ENCODE data around the gene SLC1A7.

The SLC1A7 gene

GRCh38 chr1:53143527-53143926 is 1.1 kb upstream of the SLC1A7 start:
- DNase-seq (ENCODE audit: low read depth): no peak
- H3K4me3 ChIP-seq (ENCODE audit: low read depth, low read length): no peak overlapping the region
- no peak for TF ChIP-seq CTCF (IDR thresholded peaks at IDR 0.05; ENCODE audit: control insufficient read depth, extremely low read depth, insufficient read depth)

GRCh38 chr1:53141487-53142055 is 867 bp downstream of the SLC1A7 start:
- H3K4me3 ChIP-seq (ENCODE audit: low read depth, low read length): no peak overlapping the region
- DNase-seq (ENCODE audit: low read depth): no peak
- TF ChIP-seq CTCF (IDR thresholded peaks at IDR 0.05; ENCODE audit: control insufficient read depth, extremely low read depth, insufficient read depth): no peak

- no peak for DNase-seq (ENCODE audit: low read depth)
- TF ChIP-seq CTCF (IDR thresholded peaks at IDR 0.05; ENCODE audit: control insufficient read depth, extremely low read depth, insufficient read depth): no peak
- H3K4me3 ChIP-seq (ENCODE audit: low read depth, low read length): no peak overlapping the region
Observed at GRCh38 chr1:53140451-53140850, 2.0 kb downstream of the SLC1A7 start.

- no peak overlapping the region for H3K4me3 ChIP-seq (ENCODE audit: low read depth, low read length)
- TF ChIP-seq CTCF (IDR thresholded peaks at IDR 0.05; ENCODE audit: control insufficient read depth, extremely low read depth, insufficient read depth): no peak
- DNase-seq (ENCODE audit: low read depth): no peak
Observed at GRCh38 chr1:53139951-53140361, 2.5 kb downstream of the SLC1A7 start.

GRCh38 chr1:53138991-53139884 is 3.2 kb downstream of the SLC1A7 start:
- H3K4me3 ChIP-seq (ENCODE audit: low read depth, low read length): no peak overlapping the region
- DNase-seq (ENCODE audit: low read depth): no peak
- no peak for TF ChIP-seq CTCF (IDR thresholded peaks at IDR 0.05; ENCODE audit: control insufficient read depth, extremely low read depth, insufficient read depth)

- H3K4me3 ChIP-seq (ENCODE audit: low read depth, low read length): no peak overlapping the region
- no peak for DNase-seq (ENCODE audit: low read depth)
- no peak for TF ChIP-seq CTCF (IDR thresholded peaks at IDR 0.05; ENCODE audit: control insufficient read depth, extremely low read depth, insufficient read depth)
Observed at GRCh38 chr1:53137729-53138128, 4.7 kb downstream of the SLC1A7 start.

Data from LNCaP clone FGC (cell line).